GM19455 (cell line): Measurements from ENCODE around the gene RBPJL.

ENCODE experiments used
- ATAC-seq: cut with Tn5 transposase; IDR thresholded peaks from one replicate; pipeline ENCODE4 v1.9.1; 2021; ENCODE audit not compliant: unreplicated experiment

The RBPJL gene

DNA sequence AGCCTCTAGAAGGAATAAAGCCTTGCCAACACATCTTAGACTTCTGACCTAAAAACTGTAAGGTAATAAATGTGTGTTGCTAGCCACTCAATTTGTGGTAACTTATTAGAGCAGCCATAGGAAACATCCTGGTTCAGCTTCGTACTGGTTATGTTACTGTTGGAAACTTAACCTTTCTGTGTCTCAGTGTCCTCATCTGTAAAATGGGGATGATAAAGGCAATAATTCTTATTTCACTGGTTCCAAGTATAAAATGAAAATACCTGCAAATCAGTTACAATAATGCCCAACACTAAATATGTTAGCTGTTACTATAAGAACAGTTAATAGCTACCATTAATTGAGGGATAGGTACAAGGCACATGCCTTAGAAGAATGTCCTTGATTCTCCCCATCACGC, 14.3 kb upstream of the RBPJL start:
- no peak for ATAC-seq

- ATAC-seq: no peak
Measured at GRCh38 chr20:45293041-45294002, 13.3 kb upstream of the RBPJL start.

- ATAC-seq: no peak
Measured at GRCh38 chr20:45294003-45294368, 12.7 kb upstream of the RBPJL start.

- ATAC-seq: no peak
Measured at GRCh38 chr20:45294659-45295058, 12.0 kb upstream of the RBPJL start.

DNA sequence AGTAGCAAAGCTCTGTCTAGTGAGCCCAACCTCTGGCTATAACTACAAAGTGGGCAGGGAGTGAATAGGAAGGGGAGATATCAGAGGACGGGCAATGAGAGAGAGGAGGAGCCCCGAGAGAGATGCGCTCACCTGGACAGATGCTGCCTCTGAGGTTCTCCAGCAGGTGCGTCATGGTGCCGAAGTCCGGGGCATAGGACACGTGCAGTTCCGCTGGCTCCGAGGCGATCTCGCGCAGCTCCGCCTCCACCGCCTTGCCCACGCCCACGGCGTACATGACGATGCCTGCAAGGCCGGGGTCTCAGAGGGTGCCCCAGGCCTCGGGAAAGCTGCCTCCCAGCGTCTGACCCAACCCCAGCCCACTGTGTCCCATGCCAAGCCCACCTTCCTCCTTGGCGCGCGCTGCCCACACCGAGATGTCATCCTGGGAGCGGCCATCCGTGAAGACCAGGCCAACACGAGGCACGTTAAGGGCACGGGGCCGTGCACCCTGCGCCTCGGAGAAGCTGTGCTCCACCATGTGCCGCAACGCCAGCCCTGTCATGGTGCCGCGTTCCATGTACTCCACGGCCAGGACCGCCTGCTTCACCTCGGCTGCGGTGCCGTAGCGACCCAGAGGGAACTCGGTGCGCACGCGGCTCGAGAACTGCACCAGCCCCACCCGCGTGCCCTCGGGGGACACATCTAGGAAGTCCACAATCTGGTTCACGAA, 8.7 kb upstream of the RBPJL start:
- ATAC-seq: no peak

GRCh38 chr20:45299786-45300185, 6.9 kb upstream of the RBPJL start:
- no peak for ATAC-seq

DNA sequence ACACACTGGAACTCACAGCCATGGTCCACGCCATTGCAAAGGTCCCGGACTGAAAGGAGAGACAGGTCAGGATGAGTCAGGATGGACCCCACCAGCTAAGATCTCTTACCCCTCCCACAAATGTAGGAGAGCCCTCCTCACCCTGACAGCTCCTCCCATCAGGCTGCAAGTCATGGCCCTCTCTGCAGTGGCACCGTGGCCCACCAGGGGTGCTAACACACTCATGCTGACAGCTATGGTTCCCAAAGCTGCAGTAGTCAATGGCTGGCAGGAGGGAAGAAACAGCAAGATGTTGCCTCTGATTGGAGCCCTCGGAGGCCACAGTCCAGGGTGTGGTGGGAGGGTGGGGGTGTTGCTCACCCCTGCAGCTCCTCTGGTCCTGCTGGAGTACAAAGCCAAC, 5.7 kb upstream of the RBPJL start:
- ATAC-seq: no peak

DNA sequence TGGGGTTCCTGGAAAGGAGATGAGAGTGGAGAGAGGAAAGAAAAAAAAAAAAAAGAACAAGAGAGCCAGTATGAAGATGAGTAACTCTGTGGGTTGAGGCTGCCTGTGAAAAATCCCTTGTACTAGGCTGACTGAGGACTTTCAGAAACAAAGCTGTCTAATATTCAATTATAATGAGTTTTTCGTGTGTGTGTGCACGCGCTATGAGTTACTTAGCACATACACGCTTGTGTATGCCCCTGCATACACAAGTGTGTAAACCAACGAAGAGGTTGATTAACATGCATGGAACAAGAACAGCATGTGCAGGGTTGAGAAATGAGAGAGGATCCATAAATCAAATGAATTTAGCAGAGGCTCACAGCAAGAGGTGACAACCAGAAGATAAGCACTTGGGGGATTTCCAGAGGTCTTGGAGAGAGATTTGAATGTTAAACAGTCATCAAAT, 4.8 kb upstream of the RBPJL start:
- no peak for ATAC-seq

GRCh38 chr20:45303586-45304463, 2.8 kb upstream of the RBPJL start:
- no peak for ATAC-seq

DNA sequence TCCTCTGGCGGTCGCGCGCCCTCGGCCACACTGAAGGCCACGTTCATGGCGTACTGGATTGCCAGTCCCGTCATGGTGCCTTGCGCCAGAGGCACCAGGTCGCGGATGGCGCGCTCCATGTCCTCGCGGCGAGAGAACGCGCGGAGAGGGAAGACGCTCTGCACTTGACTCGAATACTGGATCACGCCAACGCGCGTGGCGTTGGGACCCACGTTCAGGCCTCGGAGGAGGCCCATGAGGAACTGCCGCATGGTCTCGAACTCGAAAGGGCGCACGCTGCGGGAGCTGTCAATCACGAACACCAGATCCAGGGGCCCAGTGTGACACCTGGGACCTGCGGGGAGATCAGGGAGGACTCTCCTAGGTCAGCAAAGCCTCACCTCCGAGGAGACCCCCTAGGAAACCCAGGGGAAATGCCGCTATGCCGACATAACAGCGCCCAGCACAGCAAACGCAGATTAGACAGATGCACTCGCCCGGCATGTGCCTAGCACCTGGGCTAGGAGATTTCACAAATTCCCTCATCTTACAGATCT, 2.1 kb upstream of the RBPJL start:
- ATAC-seq: no peak

DNA sequence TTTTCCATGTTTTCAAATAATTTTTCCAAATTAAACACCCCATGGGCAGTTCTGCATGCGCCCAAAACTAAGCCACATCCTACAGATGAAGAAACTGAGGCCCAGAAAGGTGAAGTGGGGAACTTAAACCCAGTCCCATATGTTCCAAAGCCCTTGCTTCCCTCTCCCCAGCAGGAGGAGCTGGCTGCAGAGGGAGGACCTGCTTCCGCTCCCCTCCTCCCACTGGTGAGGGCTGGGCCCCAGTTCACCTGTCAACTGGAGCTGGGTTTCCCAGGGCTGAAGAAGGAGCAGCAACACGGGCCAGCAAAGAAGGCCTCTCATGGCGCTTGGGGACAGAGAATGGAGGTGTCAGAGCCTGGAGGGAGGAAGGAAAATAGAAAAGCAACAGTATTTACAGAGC, 1.4 kb upstream of the RBPJL start:
- ATAC-seq: no peak

GRCh38 chr20:45307076-45307640, 518 bp downstream of the RBPJL start:
- ATAC-seq: no peak

GRCh38 chr20:45308117-45308778, 1.6 kb downstream of the RBPJL start, which contains the start of gene MATN4:
Gene MATN4 (minus strand): TSS chr20:45308299. CDS start chr20:45305582, 2,717 bp downstream.
- ATAC-seq: no peak

GRCh38 chr20:45309075-45309474, 2.4 kb downstream of the RBPJL start:
- no peak for ATAC-seq

- ATAC-seq: no peak
Measured at GRCh38 chr20:45311589-45312211, 5.1 kb downstream of the RBPJL start.

- ATAC-seq: no peak
Measured at GRCh38 chr20:45312241-45312640, 5.6 kb downstream of the RBPJL start.

- ATAC-seq: no peak
Measured at GRCh38 chr20:45313065-45313695, 6.5 kb downstream of the RBPJL start.

GRCh38 chr20:45313943-45314342, 7.3 kb downstream of the RBPJL start:
- no peak for ATAC-seq

DNA sequence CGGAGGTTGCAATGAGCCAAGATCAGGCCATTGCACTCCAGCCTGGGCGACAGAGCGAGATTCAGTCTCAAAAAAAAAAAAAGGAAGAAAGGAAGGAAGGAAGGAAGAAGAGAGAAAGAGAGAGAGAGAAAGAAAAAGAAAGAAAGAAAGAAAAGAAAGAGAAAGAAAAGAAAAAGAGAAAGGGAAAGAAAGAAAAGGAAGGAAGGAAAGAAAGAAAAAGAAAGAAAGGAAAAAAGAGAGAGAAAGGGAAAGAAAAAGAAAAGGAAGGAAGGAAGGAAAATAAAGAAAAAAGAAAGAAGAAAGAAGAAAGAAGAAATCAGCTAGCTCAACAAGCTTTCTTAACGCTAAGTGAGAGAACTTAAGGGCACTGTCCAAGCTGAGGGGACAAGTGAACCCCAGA, 9.0 kb downstream of the RBPJL start:
- ATAC-seq: no peak
